Kidney epithelial cell (primary cell): Measurements from ENCODE around the gene SCUBE1. TPM values are rescaled to one million over a fixed set of nuclear protein-coding genes. Genes with fewer than 3 reads are reported as not detected.

ENCODE experiments used
- DNase-seq: peaks from one replicate; pipeline ENCODE4 v3.0.0-alpha.2; 2010; ENCODE audit warnings: low read depth
- H3K27me3 ChIP-seq: 2 replicates; pipeline ENCODE4 v1.6.0; 2011; ENCODE audit warnings: low read length; ENCODE audit not compliant: control insufficient read depth, insufficient read depth
- H3K36me3 ChIP-seq: 2 replicates; pipeline ENCODE4 v1.5.1; 2011; ENCODE audit warnings: low read length; ENCODE audit not compliant: control insufficient read depth, insufficient read depth
- H3K4me3 ChIP-seq: 2 replicates; pipeline ENCODE4 v1.5.1; 2011; ENCODE audit warnings: low read depth, mild to moderate bottlenecking, control low read depth, low read length
- total RNA-seq: library from RNA; depleted of rRNA; stranded (reverse); fragments of >200 nt; gene quantifications from 2 replicates; pipeline ENCODE4 v1.2.3, GENCODE V29; 2015
- TF ChIP-seq, protein P1 (sequence below): IDR thresholded peaks from 2 replicates; pipeline ENCODE4 v1.5.1; 2011; ENCODE audit warnings: mild to moderate bottlenecking, moderate library complexity, low read length, control low read depth, inconsistent platforms; ENCODE audit not compliant: insufficient read depth, poor library complexity, severe bottlenecking

SCUBE1 gene
- total RNA-seq, 1 donor from 2014 or later = 0.04 TPM

GRCh38 chr22:43207386-43207785, 135.8 kb downstream of the SCUBE1 start:
- TF ChIP-seq, protein P1, sequence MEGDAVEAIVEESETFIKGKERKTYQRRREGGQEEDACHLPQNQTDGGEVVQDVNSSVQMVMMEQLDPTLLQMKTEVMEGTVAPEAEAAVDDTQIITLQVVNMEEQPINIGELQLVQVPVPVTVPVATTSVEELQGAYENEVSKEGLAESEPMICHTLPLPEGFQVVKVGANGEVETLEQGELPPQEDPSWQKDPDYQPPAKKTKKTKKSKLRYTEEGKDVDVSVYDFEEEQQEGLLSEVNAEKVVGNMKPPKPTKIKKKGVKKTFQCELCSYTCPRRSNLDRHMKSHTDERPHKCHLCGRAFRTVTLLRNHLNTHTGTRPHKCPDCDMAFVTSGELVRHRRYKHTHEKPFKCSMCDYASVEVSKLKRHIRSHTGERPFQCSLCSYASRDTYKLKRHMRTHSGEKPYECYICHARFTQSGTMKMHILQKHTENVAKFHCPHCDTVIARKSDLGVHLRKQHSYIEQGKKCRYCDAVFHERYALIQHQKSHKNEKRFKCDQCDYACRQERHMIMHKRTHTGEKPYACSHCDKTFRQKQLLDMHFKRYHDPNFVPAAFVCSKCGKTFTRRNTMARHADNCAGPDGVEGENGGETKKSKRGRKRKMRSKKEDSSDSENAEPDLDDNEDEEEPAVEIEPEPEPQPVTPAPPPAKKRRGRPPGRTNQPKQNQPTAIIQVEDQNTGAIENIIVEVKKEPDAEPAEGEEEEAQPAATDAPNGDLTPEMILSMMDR = no peak
- Histone ChIP-seq H3K27me3 (peaks cover 6% of the 10 kb centered on the region), H3K4me3 (no peak overlapping the region), H3K36me3 (no peaks in the 10 kb centered on the region)
- DNase-seq = no peak

DNA sequence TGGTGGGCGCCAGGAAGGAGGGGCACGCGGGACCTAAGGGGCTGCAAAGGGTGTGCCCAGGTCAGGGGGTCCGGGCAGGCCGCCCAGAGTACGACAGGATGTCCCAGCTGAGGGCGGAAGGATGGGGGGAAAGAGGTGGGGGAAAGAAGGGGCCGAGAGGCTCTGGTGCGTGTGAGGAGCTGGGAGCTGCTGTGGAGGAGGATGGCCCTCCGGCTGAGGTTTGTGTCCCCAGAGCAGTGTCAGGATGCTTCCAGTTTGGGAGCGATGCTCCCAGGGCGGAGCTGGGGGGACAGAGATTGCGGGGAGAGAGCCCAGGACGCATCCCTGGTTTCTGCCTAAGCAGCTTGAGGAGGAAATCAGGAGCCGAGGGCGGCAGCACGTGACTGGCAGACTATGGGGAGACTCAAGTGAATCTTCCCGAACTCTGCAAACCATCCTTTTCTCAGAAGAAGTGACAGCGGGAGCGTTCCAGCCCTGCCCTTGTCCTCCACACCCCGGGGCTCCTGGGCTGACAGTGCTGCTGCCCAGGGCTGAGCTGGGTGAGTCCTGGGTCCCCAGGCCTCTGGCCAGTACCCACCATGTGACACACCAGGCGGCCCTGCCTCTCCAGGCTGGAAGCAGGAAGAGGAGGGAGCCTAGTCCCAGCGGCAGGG, 136.5 kb downstream of the SCUBE1 start:
- no peaks in the 10 kb centered on the region for H3K36me3 ChIP-seq
- TF ChIP-seq, protein P1 = no peak
- DNase-seq = no peak
- H3K4me3 ChIP-seq = no peak overlapping the region
- peaks cover 6% of the 10 kb centered on the region for H3K27me3 ChIP-seq

- no peaks in the 10 kb centered on the region for H3K36me3 ChIP-seq
- peaks cover 6% of the 10 kb centered on the region for H3K27me3 ChIP-seq
- H3K4me3 ChIP-seq = no peak overlapping the region
- no peak for DNase-seq
- TF ChIP-seq, protein P1 = no peak
These were observed 137.2 kb downstream of the SCUBE1 start for GRCh38 chr22:43205748-43206508.

DNA sequence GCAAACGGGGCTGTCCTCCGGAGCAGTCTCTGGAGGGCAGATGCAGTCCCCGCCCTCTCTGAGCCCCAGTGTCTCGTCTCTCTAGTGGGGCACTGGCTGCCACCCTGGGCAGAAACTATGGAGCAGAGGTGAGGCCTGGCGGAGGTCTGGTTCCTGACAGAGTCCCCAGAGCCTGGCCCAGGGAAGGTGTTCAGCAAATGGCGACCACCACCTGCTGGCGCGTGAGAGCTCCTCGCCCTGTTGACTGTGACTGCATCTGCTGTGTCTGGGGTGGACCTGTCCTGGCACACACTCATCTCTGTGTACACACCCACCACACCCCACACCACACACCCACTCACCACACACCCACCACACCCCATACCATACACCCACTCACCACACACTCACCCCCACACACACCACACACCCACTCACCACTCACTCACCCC, 137.9 kb downstream of the SCUBE1 start:
- DNase-seq = no peak
- peaks cover 6% of the 10 kb centered on the region for H3K27me3 ChIP-seq
- no peak overlapping the region for H3K4me3 ChIP-seq
- TF ChIP-seq, protein P1 = no peak
- no peaks in the 10 kb centered on the region for H3K36me3 ChIP-seq

DNA sequence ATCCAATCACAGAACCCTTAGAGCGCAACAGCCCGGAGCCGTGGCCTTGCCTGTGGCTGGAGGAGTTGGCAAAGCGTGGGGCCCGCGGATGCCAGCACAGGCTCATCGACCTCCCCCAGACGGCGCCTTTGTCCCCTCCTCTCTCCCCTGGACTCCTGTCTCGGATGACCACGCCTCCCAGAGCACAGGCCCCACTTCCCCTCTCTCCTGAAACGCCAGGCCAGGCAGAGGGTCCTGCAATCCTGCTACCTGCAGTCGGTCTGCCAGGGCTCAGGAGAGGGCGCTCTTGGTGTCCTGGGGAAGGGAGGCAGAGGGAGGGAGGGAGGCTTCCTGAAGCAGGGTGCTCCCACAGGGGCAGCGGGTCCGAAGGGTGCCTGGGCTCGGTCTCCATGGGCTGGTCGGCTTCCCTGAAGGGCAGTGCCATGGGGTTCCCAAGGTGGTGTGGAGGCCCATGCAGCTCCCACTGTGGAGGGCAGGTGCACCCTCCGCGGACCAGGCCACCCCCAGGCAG, 139.6 kb downstream of the SCUBE1 start:
- H3K36me3 ChIP-seq = no peaks in the 10 kb centered on the region
- no peak overlapping the region for H3K4me3 ChIP-seq
- TF ChIP-seq, protein P1 = peak; percentile 19
- no peak for DNase-seq
- H3K27me3 ChIP-seq = peaks cover 8% of the 10 kb centered on the region
